T47D (cell line): ENCODE results near the gene ATP2C2.

Source experiments
- DNase-seq, 2 experiments: peaks; one replicate each; pipeline versions ENCODE4 v3.0.0 to v3.0.0-alpha.2; 2011 to 2012; ENCODE audit warnings: low read depth in 1 of 2, low spot score in 1 of 2
- JUND ChIP-seq: IDR thresholded peaks from 2 replicates; pipeline ENCODE4 v1.6.1; 2012; ENCODE audit warnings: low read depth
- in situ Hi-C: cut with HindIII; loops from 2 replicates; pipeline ENCODE4 v1.10.0; 2016; ENCODE audit warnings: low sequenced_read_pairs, low pct_unique_long_range_greater_than_20kb

ATP2C2 gene

GRCh38 chr16:84505249-84506187 is 137.2 kb downstream of the ATP2C2 start:
- DNase-seq = peak in 1 of 2 experiments; percentile 22
- TF ChIP-seq JUND = no peak
- in situ Hi-C loops = no loop called here

- DNase-seq = no peak
- TF ChIP-seq JUND = no peak
- in situ Hi-C loops = no loop called here
These were observed 139.0 kb downstream of the ATP2C2 start for GRCh38 chr16:84507011-84507982.

GRCh38 chr16:84508502-84508901 is 140.2 kb downstream of the ATP2C2 start:
- no peak for TF ChIP-seq JUND
- in situ Hi-C loops = no loop called here

DNA sequence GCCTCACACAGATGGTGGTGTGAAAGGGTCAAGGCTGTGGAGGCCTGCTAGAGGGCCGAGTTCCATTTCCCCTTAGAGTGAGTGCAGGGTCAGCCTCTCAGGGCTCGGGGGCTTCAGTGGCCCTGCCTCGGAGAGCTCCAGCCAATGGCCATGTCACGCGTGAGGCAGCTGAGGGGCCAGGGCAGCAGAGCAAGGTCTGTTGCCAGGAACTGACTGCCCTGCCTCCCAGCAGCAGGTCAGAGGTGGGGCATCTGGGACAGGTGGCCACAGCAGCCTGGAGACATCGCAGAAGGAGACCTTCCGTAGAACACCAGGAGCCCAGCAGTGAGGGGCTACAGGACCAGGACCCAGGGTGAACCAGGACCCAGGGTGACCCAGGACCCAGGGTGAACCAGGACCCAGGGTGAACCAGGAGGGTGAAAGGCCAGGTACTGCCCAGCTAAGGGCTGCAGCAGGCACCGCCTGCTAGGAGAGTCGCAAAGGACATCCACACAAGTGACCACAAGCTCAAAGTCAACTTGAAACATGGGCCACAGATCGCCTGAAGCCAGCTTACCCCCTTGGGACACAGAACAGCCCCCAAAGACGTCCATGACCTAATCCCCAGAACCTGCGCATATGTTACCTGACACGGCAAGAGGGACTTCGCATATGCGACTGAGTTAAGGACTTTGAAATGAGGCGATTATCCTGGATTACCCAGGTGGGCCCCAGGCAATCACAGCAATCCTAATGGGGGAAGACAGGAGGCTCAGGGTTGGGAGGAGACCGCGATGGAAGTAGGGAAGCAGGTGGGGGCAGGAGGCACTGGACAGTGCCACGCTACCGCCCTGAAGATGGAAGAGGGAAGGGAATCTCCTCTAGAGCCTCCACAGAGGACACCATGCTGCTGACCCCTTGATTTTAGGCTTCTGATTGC is 141.0 kb downstream of the ATP2C2 start:
- no peak for DNase-seq
- TF ChIP-seq JUND = no peak
- in situ Hi-C loops = no loop called here

More at GRCh38 chr16:84508502-84508901, 140.2 kb downstream of the ATP2C2 start:
- no peak for DNase-seq

DNA sequence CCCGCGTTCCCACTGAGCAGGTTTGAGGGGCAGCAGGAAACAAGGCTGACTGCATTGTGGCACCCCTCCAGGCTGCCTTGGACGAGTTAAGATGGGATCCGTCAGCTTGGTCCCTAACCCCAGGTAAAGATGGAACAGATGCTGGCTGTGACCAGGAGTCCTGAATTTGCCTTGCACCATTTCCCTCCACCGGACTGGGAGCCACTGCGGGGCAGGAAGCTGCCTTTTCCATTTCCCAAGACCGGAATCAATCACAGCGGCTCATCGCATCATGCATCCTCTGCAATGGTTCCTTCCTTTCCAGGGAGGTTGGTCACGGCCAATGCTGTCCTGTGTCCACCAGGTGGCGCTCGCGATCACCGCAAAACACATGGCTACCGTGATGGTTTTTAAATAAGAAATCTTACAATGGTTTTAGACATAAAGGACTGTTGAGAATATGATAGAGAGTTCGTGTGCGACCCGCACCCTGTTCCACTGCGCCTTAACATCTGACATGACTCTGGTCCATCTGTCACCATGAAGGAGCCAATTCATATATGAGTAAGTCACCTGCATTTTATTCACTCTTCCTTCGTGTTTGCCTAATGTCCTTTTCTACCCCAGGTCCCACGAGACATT is 143.0 kb downstream of the ATP2C2 start:
- TF ChIP-seq JUND = no peak
- in situ Hi-C loops = no loop called here
- peak; percentile 82 to 87 for DNase-seq

DNA sequence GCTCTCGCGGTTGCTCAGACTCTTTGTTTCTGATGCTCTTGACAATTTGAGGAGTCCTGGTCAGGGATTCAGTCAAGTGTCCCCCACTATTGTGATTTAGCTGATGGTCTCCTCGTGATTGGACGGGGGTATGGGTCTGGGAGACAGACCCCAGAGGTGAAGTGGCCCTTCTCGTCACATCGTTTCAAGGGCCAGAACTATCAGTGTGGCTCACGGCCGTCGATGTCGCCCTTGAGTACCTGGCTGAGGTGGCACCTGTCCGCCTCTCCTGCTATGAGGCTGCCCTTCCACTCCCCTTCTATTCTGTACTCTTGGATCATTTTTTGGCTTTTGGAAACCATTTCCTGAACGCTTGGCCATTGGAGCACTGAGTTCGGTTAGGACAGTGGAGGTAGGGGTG is 143.5 kb downstream of the ATP2C2 start:
- TF ChIP-seq JUND = no peak
- in situ Hi-C loops = no loop called here
- no peak for DNase-seq

- TF ChIP-seq JUND = no peak
- no peak for DNase-seq
- in situ Hi-C loops = no loop called here
These were observed 144.8 kb downstream of the ATP2C2 start for GRCh38 chr16:84513123-84513522.

DNA sequence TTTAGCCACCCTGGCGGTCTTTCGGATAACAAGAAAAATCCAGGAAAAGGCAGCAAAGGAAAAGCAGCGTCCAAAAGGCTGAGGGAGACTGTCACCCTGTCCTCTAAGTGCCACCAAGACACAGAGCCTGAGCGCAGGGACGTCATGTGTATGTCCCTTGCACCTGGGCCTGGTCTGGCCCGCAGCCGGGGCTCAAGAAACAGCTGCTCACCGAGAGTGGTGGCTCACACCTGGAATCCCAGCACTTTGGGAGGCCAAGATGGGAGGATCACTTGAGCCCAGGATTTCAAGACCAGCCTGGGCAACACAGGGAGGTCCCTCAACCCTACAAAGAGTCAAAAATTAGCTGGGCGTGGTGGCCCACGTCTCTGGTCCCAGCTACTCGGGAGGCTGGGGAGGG is 145.3 kb downstream of the ATP2C2 start:
- in situ Hi-C loops = no loop called here
- TF ChIP-seq JUND = no peak
- DNase-seq = no peak
